Iris pigment epithelial cell (primary cell): Measurements from ENCODE around the gene LRRC52.
A peak's percentile ranks its signal among the peaks of the same experiment; 100 is the strongest.

Experiments
- DNase-seq: peaks from one replicate; pipeline ENCODE4 v3.0.0-alpha.2; 2011; ENCODE audit warnings: low read depth

Gene LRRC52

DNA sequence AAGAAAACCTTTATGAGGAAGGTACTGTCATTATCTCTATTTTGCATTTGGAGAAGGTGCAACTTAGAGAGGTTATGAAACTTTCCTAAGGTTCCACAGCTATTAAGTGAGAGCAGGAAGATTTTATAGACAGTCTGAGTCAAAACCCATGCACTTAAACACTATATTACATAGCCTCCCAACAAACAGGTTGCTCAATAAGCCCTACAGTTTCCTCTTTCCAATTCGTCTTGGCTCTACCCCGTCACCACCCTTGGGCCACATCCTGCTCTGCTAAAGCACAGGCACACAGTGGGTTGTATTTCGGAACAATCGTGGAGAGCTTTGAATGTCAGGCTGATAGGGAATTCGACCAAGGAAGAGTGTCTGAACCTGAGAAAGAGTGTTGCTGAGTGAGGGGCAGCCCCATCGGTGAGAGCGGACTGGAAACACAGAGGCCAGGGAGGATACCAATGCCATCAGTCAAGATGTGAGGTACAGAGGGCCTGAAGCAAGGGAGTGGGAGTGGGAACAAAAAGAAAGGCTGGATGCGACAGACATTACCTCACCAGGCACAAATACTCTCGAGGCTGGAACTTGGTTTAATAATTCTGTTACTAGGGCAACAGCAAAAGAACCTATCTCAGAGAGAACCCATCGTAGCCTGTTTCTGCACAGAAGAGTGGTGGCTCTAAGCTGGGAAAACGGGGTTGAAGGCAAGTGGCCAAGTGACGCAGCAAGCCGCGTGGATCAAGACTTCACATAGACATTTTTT lies 6.3 kb upstream of the LRRC52 start:
- no peak for DNase-seq

DNA sequence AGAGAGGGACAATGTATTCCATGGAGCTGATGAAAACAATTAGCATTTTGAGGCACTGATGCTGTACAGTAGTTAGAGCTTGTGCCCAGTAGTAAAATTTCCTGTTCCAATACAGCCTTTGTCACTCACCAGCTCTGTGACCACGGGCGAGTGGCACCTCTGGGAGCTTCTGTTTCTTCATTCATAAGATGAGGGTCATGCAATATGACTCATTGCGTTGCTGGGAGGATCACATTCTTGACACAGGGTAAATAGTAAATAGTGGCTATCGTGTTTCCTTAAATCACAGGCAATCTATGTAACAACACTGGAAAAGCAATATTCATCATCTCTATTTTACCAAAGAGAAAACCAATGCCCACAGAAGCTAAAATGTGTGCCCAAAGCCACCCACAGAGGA lies 4.5 kb upstream of the LRRC52 start:
- DNase-seq, result no peak

DNA sequence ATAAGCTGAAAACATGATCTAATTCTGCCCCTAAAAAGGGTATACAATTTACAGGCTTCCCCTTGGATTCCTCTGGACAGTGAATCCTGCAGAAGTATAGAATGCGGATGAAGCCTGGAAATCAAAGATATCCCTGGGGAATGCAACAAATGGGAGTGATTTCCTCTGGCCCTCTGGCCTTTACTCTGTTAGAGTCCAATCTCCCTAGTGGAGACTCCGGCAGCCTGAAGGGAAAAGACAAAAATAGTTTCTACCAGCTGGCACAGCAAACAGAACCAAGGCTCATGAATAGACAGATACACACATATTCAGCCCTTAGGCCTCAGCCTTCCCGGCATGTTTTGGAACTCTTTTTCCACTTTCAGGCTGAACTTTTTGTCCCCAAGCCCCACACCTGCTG lies 3.9 kb upstream of the LRRC52 start:
- DNase-seq, result no peak

DNA sequence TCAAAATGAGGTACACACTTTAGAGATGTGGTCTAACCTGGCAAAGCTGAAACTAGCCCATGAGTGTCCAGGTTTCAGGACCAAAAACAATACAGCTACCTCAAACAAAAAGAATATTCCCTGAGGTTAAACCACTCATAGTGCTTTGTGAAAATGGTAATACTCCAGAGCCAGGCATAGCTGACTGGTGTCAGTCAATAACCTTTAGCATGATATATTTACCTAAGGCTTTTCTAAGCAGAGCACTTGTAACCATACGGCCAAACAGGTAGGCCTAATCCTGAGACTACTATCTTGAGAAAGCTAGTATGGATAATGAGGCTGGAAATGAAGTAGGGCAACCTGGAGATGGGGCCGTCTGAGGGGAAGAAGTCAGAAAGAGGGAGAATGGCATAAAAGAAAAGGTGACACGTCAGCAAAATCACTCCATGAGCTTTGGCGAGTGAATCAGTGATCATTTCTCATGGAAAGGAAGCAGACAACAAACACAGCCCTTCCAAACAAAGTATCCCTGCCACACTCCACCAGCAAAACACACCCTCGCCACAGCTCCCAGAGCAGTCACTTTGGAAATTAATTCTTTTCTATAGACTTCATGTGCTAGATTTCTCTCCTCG lies 1.7 kb upstream of the LRRC52 start:
- DNase-seq, result no peak

DNA sequence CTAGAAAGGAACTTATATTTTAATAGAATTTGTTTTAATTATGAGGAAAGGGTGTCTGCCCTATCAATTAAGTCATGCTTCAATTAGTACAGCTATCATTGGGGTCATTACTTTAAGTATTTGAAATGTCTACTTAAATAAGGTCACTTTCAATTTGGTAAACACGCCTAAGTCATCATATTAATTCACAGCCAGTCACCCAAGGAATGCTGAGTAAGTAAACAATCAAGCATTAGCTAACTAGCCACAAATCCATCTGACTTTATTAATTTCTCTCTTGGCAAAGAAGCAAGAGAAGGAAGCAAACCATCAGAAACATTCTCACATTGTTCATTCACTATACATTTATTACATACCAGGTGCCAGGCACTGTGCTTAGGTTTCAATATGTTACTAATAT lies 1.2 kb upstream of the LRRC52 start:
- no peak for DNase-seq

DNA sequence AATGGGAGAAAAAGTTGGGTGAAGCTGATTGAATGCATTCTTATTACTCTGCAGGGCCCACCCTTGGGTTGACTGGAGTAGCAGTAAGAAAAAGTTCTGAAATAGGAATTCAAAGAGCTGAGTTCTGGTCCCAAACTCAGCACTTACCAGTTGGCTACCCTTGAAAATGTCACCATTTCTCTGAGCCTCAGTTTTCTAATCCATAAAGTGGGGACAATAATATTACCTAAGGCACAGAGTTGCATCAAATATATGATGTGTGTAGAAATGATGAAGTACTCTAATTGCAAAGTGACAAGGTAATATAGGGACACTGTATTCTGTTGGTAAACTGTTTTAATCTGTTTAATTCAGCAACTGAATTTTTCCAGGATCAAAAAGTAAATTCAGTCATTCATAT lies 1.2 kb downstream of the LRRC52 start:
- no peak for DNase-seq

DNA sequence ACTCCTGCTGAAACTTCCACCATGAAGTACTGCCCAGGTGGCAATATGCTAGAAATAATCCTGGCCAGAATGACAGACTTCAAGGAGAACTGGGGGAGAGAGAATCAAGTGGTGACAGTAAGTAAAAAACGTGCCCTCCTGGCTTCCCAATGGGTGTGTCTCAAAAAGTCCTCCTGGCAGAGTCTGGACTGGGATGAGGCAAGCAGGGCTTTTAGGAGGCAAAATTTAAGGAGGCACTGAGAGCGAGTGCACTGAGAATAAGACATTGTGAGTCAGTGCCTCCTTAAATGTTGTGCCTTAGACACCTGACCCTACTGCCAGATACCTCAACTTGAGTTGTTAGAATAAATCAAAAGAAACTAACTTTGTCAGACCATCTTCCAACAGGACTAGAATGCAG lies 2.2 kb downstream of the LRRC52 start:
- no peak for DNase-seq

DNA sequence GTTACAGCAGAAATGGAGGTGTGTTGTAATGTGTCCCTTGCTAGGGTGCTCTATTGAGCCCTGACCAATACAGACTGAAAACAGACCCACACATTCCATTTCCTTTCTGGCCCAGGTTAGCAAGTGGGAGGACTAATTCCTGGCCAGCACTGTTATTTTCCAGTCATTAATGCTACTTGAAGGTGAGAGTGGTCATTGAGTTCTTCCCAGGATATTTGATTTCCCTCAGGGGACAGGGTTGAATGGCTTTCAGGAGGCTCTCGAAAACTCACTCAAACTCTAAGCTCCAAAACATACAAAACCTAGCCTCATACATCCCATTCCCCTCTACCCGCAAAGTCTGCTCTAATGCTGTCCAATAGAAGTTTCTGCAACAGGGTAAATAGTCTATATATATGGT lies 6.2 kb downstream of the LRRC52 start:
- no peak for DNase-seq

DNA sequence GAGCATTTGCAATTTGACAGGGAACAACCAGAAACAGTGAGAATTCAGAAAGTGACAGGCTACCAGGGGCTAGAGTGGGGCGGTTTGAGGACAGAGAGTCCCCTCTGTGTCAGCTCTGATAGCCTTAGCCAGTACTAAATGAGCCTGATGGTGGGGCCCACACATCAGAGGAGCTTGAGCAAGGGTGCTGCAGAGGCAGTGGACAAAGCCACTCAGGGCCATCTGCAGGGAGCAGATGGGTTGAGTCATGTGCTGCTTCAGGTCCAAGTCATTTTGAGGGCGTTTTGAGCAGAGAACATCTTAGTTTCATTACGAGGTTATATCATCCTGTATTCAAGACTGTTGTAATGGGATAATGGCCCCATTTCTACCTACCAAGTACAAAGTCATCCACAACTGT lies 7.7 kb downstream of the LRRC52 start:
- no peak for DNase-seq

DNA sequence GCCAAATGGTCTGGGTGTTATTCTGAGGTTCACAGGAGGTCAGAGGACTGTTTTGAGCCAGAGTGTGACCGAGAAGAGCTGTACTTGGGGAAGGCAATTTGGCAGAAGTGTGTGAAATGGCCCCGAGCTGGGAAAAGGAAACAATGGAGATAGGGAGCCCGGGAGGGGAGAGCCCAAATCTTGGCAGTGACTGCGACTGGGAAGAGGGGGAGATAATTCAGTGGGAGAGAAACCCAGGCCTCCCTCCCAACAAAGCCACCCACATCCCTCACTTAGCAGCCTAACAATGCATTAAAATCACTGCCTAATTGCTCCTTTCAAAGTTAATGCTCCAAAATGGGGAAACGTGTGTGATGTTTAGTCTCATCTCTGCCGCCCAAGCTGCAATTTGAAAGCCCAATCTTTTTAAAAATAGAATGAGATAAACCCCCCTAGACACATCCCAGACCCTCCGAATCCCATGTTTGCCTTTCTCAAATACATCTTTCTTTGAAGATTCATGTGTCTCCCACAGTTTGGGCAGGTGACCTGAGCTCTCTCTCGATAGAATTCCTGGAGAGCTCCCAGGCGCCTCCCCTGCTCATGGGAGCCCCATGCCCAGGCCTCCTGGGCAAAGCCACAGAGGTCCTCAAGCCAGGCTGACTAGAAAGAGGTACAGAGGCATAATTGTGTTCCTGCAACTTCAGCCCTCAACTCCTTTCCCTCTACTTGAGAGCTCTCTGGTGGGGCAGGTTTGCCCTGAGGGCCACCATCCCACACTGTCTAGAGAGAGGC lies 17.3 kb downstream of the LRRC52 start:
- DNase-seq, result no peak

DNA sequence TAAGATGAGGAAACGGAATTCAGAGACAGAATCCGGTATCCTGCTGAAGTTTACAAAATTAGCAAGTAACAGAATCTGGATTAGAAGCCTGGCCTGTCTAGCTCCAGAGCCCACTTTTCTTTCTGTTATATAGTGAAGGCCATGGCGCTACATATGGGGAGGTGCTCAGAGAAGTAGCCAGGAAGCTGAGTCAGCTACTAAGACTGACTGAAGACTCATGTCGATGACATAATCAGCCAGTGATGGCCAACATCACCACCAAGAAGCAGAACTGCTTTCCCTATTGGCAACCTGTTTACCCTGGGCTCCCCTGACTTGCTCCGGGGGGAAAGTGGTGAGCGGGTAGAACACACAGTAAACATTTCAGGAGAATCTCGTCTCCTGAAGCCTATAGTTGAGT lies 18.8 kb downstream of the LRRC52 start:
- peak; percentile 18 for DNase-seq

DNA sequence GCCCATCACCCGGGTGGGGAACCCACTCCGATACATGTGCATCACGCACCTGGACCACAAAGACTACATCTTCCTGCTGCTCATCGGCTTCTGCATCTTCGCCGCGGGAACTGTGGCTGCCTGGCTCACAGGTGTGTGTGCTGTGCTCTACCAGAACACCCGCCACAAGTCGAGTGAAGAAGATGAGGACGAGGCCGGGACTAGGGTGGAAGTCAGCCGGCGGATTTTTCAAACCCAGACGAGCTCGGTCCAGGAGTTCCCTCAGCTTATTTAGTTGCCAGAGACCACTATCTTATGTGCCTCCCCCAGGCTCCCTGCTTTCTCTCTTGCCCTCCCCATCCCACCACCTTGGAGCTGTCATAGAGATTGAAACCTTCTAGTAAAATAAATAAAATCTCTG lies 19.8 kb downstream of the LRRC52 start:
- no peak for DNase-seq

DNA sequence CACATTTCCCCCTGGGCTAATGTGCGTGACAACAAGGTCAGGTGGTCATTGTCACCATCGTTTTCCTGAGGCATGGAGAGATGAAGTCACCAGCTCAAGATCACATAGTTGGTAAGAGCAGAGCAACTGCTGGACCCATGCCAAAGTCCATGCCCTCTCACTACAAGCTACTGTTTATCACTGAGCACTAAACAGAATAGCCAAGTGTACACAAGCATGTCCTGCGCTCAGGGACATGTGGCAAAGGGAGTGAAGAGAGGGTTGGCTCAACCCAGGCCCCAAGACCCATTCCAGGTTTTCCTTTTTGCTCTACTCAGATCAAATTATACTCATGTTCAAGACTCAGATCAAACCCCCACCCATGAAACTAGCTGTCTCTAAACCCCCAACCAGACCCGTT lies 20.8 kb downstream of the LRRC52 start:
- no peak for DNase-seq

DNA sequence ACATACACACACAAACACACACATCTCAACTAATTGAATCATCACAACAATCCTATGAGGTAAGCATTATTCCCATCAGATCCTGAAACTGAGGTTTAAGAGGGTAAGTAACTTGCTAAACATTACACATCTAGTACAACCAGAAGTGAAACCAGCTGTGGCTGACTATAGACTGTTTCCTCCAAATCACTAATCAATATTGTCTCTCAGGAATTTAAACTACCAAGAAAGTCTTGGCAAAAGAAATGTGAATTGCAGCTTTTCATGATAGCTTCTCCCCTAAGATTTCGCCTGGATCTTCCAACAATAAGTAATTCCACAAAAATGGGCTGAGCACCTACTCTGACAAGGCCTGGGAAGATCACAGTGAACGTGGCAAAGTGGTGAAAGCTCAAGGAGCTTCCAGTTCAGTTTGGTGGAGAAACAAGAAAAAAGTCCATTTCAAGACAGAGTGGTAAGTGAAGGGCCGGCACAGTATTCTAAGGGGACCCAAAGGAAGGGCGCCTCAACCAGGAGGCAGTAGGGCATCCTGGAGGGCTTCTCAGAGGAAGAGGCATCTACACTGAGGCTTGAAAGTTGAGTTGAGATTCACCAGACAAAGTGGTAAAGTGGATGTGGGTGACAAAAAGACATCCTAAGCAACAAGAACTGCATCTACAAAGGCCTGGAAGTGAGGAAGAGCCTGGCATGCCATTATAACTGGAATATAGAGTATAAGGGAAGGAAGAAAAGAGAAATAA lies 22.1 kb downstream of the LRRC52 start:
- DNase-seq, result no peak

DNA sequence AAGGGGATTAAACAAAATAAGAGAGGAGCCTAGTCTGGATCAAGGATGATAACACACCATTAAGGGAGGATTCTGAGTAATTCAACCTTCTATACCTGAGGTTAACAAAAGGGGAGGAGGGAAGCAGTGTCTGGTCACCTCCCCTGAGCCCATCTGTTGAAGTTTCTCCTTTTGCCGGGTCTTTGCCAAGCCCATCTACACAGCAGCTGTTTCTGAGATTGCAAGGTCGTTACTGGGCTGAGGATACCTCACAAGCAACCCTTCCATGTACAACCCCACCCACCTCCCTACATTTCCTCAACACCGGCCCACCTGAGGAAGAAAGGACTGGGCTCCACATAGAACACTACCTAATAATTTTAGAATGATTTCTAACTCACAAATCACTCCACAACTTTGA lies 26.3 kb downstream of the LRRC52 start:
- no peak for DNase-seq

DNA sequence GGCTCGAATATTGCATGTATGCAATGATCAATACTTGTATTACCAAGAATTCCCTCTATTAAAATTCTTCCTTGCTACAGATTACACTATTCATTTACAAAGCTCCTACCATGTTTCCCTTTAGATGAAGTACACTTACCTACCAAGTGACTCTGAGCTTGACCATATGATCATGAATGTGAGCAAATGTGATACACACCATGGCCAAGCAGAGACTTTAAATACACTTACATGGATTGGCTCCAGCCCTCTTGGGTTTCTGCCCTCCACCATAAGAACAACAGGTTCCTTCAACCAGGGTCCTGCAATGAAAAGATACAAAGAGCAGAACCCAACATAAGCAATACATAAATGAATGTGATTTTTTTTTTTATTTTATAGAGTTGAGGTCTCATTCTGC lies 30.0 kb downstream of the LRRC52 start:
- no peak for DNase-seq

DNA sequence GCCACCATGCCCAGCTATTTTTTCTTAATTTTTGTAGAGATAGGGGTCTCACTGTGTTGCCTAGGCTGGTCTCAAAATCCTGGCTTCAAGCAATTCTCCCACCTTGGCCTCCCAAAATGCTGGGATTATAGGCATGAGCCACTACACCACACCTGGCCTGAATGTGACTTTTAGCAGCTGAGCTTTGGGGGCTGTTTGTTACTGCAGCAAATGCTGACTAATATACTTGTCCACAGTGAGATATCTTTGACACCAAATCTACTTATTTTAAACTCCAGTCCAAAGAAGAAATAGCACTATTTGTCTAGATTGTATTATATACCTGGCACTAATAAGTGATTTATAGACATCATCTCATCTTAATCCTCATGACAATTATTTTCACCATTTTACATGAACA lies 30.5 kb downstream of the LRRC52 start:
- DNase-seq, result no peak

DNA sequence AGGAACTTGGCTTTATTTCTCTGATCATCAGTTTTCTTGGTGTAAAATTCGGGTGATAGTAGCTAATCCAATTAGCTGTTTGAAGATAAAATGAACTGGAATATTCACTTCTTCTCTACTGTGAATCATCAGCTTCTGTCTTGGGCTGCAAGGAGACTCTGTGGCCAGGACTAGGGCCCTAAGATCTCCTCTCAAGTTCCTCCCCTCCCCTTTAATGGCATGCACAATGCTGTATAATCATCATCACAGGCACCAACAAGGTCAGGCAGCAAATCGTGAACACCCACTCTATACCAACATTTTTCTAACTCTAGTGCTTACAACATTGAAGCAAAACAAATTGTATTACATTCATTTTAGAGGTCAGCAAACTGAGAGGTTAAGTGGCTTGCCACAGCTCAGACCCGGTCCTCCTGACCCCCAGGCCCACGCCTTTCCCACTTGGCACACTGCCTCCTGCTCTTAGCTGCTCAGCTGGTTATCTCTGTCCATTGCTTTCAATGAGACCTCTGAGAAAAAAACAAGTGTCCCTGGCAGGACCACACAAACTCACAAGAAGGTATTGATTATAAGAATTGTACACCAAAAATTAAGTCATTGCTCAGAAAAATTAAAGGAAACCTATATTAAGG lies 31.8 kb downstream of the LRRC52 start:
- DNase-seq, result no peak

DNA sequence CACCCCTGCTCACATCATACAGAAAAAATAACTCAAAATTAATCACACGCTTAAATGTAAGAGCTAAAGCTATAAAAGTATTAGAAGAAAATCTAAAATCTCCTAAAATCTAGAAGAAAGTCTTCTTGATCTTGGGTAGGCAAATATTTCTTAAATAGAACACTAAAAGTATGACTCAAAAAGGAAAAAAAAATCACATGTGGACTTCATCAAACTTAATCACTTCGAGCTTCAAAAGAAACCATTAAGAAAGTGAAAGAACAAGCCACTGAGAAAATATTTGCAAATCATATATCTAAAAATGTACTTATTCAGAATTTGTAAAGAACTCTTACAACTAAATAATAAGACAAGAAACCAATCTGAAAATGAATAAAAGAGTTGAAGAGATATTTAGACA lies 32.7 kb downstream of the LRRC52 start:
- DNase-seq, result no peak

DNA sequence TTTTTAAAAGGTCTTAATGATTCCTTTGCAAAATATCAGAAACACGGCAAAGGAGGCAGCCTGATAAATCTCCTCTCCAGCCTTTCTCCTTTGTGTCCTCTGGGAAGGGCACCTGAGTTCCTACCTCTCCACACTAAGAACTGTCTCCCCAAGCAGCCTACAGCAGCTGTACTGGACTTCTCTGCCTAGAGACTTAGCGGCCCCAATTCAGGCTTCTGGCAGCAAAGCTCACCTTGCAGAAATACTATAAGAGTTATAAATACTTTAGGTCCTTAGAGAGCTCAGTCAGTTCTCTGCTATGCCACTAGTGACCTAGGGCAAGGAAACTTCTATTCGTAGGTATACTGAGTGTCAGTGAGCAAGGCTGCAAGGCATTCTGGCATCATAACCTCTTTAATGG lies 33.9 kb downstream of the LRRC52 start:
- DNase-seq, result no peak

DNA sequence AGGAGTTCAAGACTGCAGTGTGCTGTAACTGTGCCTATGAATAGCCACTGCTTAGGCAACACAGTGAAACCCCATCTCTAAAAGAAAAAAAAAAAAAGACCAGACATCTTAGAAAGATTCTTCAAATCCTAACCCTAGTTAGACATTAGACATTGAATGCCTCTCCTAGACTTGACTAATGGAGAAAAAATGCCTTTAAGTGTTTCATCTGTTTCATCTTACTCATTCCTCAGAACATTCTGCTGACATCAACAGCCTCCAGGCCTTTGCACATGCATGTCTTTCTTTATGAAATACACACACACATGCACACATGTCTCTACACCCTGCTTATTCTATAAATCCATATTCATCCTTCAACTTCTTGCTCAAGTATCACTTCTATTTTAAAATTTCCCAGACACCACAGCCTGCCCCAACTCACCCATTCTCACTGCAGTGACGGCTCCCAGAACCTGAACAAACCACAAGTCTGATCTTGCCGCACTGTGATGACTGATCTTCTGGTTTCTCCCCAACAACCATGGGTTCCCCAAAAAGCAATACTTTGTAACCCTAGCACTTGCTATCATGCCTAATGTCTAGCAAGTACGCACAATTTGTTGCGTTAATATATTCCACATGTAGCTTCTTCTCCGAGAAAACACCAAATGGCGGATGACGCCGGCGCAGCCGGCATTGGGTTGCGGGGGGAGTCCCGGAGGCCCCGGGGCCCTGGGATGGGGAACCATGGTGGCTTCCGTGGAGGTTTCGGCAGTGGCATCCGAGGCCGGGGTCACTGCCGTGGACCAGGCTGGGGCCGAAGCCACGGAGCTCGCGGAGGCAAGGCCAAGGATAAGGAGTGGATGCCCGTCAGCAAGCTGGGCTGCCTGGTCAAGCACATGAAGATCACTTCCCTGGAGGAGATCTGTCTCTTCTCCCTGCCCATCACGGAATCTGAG lies 37.4 kb downstream of the LRRC52 start:
- DNase-seq, result peak; percentile 42
